T-helper 1 cell treated with Interleukin-12 subunit alpha and Interleukin-12 subunit beta and Interleukin-4 antibody, amounts not matched to agents 30 μg/mL and 1 μg/mL, for 36 hours (primary cell): ENCODE data around the gene GSG1L.

Experiments used
- H3K27ac Mint-ChIP-seq: one replicate; pipeline ENCODE4 v1.8.0; 2021; ENCODE audit warnings: mild to moderate bottlenecking, mixed read lengths
- H3K27me3 Mint-ChIP-seq: one replicate; pipeline ENCODE4 v1.8.0; 2021; ENCODE audit warnings: low read depth, mixed read lengths
- H3K36me3 Mint-ChIP-seq: one replicate; pipeline ENCODE4 v1.8.0; 2021; ENCODE audit warnings: low read depth, mixed read lengths
- H3K4me1 Mint-ChIP-seq: one replicate; pipeline ENCODE4 v1.8.0; 2021; ENCODE audit warnings: low read depth, mixed read lengths
- H3K4me3 Mint-ChIP-seq: one replicate; pipeline ENCODE4 v1.8.0; 2021; ENCODE audit warnings: mild to moderate bottlenecking, moderate library complexity, mixed read lengths
- H3K9me3 Mint-ChIP-seq: one replicate; pipeline ENCODE4 v1.8.0; 2021; ENCODE audit warnings: mixed read lengths

Gene GSG1L

DNA sequence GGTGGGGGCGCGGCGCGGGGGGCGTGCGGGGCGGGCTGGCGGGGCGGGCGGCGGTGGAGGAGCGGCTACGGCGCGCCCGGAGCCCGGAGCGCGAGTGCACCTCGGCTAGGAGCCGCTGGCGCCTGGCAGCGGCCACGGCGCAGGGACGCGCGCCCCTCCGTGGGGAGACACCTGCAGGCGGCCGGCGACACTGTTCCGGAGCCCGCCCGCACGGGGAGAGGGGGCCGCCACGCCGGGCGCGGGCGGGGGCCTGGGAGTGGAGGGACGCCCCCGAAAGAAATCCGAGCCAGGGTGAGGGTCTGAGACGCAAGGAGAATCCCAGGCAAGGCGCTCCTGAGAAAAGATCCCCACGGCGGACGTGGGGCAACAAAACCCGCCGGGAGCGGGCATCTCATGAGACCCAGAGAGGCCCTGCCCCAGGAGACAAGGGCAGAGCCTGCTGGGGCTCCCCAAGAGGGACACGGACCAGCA is at the start of gene GSG1L:
Gene GSG1L, minus strand, starts transcription at position 124 of the 471 bp plus-strand sequence. CDS start 290 bp downstream, outside the sequence.
- no peaks in the 10 kb centered on the region for H3K4me1 Mint-ChIP-seq
- no peaks in the 10 kb centered on the region for H3K9me3 Mint-ChIP-seq
- H3K4me3 Mint-ChIP-seq, result no peak within 1 kb of the TSS
- no peak within 1 kb of the TSS for H3K27ac Mint-ChIP-seq
- H3K27me3 Mint-ChIP-seq, result peaks cover 58% of the 10 kb centered on the region
- H3K36me3 Mint-ChIP-seq, result no peaks in the 10 kb centered on the region

DNA sequence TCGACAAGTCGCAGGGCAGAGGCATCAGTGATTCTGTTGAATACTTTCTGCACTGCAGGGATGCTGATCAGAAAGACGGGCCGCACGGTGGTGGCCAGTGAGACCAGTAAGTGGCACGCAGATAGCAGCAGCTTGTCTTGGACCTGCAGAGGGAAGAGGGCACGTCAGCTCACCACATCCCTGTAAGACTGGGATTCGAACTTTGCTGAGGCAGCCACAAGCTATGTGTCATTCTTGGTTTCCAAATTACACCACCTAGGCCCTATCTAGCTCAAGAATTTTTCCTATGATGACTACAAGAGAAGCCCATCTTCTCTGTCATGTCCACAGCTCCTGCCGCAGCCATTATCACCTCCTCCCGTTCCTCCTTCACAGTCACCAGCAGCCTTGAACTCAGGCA is 49.4 kb upstream of the GSG1L start:
- H3K4me1 Mint-ChIP-seq, result peaks cover 19% of the 10 kb centered on the region
- H3K27ac Mint-ChIP-seq, result peak overlapping the region; percentile 81
- no peaks in the 10 kb centered on the region for H3K27me3 Mint-ChIP-seq
- peak overlapping the region; percentile 38 for H3K4me3 Mint-ChIP-seq
- no peaks in the 10 kb centered on the region for H3K9me3 Mint-ChIP-seq
- peaks cover 52% of the 10 kb centered on the region for H3K36me3 Mint-ChIP-seq

DNA sequence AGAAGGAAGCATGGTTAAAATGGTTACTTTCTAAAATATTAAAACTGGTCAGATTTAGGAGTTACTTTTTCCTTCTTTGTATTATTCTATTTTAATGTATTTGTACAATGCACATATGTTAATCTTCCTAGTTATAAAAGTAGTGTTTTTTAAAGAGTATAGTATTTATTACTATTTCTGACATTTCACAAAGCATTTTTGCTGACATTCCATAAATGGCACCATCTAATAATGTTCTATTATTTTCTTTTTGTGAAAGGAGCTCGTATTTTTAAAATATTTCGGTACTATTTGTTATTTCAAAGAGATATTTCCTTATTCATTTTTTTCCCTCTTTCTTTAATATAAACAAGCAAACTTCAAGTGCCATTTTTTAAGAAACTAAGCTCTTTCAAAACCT is 47.5 kb upstream of the GSG1L start:
- H3K4me3 Mint-ChIP-seq, result no peak overlapping the region
- H3K27me3 Mint-ChIP-seq, result no peaks in the 10 kb centered on the region
- peaks cover 48% of the 10 kb centered on the region for H3K36me3 Mint-ChIP-seq
- H3K4me1 Mint-ChIP-seq, result peaks cover 19% of the 10 kb centered on the region
- no peaks in the 10 kb centered on the region for H3K9me3 Mint-ChIP-seq
- peak overlapping the region; percentile 5 for H3K27ac Mint-ChIP-seq

DNA sequence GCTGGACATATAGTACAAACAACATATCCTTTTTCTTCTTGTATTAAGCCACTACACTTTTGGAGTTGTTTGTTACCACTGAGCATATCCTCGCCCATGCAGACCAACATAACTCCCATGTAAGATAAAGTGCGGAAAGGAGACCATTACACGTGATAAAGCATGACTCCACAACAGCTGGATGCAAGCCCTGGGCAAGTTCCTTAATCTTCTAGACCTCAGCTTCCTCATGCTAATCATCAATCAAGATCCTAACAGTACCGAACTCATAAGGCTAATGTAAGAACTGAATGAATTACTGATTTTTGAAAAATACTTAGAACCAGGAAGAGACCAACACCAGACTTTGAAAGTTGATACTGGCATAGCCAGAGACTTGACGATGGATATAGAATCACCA is 47.0 kb upstream of the GSG1L start:
- H3K27ac Mint-ChIP-seq, result peak overlapping the region; percentile 5
- no peaks in the 10 kb centered on the region for H3K9me3 Mint-ChIP-seq
- H3K36me3 Mint-ChIP-seq, result peaks cover 43% of the 10 kb centered on the region
- no peak overlapping the region for H3K4me3 Mint-ChIP-seq
- H3K27me3 Mint-ChIP-seq, result no peaks in the 10 kb centered on the region
- H3K4me1 Mint-ChIP-seq, result peaks cover 19% of the 10 kb centered on the region

DNA sequence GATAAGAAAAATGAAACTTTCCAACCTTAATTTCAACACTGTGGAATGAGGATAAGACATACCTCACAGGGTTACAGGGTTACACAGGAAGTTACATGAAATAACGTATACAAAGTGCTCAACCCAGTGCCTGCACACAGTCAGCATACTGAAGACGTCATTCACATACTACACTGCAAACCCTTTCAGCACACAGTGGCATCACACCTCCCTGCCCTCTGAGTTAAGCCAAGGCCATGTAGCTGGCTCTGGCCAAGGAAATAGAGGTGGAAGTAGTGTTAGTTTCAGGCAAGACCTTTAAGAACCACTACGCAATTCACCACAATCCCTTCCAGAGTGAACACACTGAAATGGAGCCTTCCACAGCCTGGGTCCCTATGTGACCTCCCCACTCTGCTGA is 46.6 kb upstream of the GSG1L start:
- H3K27me3 Mint-ChIP-seq, result no peaks in the 10 kb centered on the region
- no peak overlapping the region for H3K4me3 Mint-ChIP-seq
- peaks cover 43% of the 10 kb centered on the region for H3K36me3 Mint-ChIP-seq
- H3K27ac Mint-ChIP-seq, result no peak overlapping the region
- H3K4me1 Mint-ChIP-seq, result peaks cover 19% of the 10 kb centered on the region
- no peaks in the 10 kb centered on the region for H3K9me3 Mint-ChIP-seq

DNA sequence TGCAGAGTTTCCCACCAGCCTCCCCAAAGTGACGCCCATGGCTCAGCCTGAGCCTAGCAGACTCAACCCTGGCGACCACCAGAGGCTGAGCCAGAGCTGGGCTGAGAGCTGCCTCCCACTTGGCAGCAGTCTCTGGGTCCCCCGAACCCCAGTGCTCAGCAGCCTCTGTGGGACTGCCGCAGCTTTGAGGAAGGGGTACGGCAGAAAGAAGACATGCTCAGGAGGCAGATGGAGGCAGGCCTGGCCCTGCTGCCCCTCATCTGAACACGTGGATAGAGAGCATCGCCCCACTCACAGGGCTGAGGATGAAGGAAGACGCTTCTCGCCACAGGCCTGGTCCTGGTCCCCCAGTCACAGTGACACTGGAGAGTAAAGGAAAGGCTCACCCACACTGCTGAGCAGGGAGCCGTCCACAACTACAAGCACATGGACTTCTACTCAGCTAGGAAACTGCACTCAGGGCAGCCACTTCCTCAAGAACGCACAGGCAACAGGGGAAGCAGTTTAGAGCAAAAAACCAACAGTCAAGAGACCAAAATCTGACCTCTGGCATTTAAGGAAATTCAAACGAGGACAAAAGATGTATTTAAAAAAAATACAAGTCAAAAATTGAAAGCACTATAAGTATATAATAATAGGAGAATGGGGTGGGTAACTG is 45.2 kb upstream of the GSG1L start:
- Mint-ChIP-seq H3K27ac (no peak overlapping the region), H3K4me3 (no peak overlapping the region), H3K9me3 (no peaks in the 10 kb centered on the region), H3K36me3 (peaks cover 45% of the 10 kb centered on the region), H3K27me3 (no peaks in the 10 kb centered on the region), H3K4me1 (peaks cover 19% of the 10 kb centered on the region)

DNA sequence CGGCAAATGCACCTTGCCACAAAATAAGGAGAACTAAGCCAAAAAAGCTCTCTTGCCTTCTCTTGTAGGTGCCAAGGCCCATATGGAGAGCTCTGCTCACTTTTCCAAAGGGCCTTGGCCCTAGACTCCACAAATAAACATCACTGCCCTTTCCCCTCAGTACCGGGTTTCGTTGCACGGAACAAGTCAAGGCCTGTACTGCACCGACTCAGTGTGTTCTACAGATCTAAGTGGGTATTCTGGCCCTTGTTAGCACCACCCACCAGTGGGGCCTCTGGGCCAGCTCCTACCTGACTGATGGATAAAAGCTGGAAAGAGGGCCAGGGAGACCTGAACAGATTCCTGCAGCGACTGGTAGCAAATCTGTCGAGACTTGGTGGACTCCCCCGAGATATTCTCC is 43.7 kb upstream of the GSG1L start:
- peaks cover 45% of the 10 kb centered on the region for H3K36me3 Mint-ChIP-seq
- H3K4me3 Mint-ChIP-seq, result no peak overlapping the region
- H3K27ac Mint-ChIP-seq, result peak overlapping the region; percentile 36
- no peaks in the 10 kb centered on the region for H3K27me3 Mint-ChIP-seq
- H3K4me1 Mint-ChIP-seq, result peaks cover 15% of the 10 kb centered on the region
- H3K9me3 Mint-ChIP-seq, result no peaks in the 10 kb centered on the region

DNA sequence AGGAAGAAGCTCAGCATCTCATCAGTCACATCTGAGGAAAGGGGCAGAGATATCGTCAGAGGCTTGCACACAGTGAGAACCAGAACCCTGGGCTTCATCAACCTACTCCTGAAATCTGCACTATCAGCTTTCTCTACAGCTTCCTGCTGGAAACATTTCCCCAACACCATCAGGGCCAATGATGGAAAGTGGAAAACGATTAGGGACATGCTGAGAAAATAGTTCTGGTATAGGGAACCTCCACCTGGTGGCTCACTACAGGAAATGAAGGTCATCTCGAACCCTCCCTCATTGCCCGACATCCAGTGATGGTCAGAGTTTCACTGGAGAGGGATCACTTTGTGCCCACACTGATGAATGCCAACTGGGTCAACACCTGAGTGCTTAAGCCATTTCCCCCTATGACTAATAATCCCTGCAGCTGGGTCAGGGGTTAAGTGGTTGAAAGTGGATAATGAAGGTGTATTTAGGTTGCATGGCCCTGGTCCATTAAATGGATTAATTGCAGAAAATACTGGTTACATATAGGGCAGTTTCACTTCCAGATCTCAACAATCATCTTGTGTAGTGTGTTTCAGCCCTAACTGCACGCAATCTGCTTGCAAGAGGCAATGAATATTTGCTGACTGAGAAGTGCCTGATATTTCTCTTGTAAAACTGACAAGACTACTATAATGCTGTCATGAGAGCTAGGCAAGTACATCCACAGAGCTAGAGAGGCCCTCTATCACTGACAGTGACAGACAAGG is 43.1 kb upstream of the GSG1L start:
- Mint-ChIP-seq H3K36me3 (peaks cover 48% of the 10 kb centered on the region), H3K9me3 (no peaks in the 10 kb centered on the region), H3K4me3 (no peak overlapping the region), H3K4me1 (peaks cover 15% of the 10 kb centered on the region), H3K27me3 (no peaks in the 10 kb centered on the region), H3K27ac (no peak overlapping the region)

DNA sequence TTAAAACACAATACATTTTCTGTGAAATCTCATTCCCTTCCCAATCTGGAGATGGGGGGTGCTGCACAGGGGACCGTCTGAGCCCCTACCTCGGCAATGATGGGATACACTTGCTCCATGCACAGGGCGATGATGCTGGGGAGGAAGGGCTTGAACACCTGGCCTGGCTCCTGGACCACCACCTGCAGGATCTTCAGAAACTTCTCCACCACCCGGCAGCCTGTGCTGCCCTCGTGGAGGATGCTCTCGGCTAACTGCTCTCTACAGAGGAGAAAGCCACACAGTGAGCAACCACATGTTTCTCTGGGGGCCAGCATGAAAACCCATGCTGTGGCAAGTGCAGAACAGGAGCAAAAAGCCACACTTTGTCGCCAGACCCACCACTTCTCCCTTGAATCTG is 42.4 kb upstream of the GSG1L start:
- no peak overlapping the region for H3K4me3 Mint-ChIP-seq
- H3K9me3 Mint-ChIP-seq, result no peaks in the 10 kb centered on the region
- H3K27me3 Mint-ChIP-seq, result no peaks in the 10 kb centered on the region

DNA sequence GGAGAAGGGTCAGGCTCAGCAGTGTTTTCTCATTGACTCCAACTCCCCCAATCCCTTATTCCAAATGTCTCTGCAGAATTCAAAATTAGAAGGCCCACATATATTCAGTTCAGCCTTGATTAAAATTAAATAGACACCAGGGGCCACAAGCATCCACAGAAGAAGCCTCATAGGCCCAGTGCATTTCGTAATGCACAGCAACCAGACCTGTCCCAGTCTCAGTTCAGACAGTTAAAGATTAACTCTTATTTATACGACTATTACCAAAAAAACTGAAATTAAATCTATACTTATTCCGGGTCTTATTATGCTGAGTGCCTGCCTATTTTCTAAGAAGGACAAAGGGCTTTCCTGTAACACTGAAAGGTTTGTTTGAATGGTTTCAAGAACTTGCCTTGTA is 41.8 kb upstream of the GSG1L start:
- no peaks in the 10 kb centered on the region for H3K27me3 Mint-ChIP-seq
- peaks cover 10% of the 10 kb centered on the region for H3K4me1 Mint-ChIP-seq
- no peak overlapping the region for H3K4me3 Mint-ChIP-seq
- H3K27ac Mint-ChIP-seq, result no peak overlapping the region
- H3K9me3 Mint-ChIP-seq, result no peaks in the 10 kb centered on the region
- peaks cover 46% of the 10 kb centered on the region for H3K36me3 Mint-ChIP-seq

More for the DNA sequence above, 42.4 kb upstream of the GSG1L start:
- Mint-ChIP-seq H3K36me3 (peaks cover 49% of the 10 kb centered on the region), H3K27ac (no peak overlapping the region), H3K4me1 (peaks cover 15% of the 10 kb centered on the region)

DNA sequence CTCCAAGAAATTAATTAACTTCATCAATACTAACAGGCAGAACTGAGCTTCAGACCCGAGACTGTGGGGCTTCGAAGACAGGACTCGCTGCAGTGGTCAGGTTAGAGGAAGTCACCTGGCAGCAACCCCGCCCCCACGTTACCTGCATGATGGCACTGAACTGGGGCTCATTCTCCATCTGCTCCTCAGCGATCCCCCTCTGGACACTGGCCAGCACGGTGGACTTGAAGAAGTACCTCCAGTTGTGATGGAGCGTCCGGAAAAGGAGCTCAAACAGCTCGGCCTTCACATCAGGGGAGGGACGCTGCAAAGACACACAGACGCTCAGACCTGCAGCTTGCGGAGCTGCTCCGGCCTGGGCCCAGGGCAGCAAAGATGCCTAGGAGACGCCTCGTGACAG is 40.9 kb upstream of the GSG1L start:
- Mint-ChIP-seq H3K27me3 (no peaks in the 10 kb centered on the region), H3K27ac (no peak overlapping the region)

DNA sequence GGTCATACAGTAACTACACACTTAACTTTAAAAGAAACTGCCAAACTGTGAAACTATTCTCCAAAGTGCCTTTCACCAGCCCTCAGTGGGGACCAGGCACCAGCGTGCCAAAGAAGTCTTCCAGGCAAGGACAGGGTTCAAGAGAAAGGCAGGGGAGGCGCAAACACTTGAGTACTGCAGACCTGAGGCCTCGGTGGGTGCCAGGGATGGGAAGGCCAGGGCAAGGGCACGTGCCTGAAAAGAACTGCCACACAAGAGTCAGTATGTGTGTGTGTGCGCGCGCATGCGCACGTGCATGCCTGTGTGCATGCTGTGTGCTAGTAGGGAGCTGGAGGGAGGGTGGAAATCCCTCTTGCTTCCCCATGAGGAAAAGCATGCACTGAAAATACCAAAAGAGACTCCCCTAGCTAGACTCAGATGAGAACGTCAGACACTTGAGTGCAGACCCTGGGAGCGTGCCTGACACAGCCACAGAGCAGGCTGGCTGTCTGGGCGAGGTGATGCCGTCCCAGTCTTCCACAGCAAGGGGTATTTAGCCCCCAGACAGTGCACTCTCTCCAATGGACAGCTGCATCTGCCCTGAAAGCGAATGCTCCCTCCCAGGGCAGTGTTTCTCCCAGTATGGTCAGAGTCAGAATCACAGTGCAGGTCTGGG is 40.1 kb upstream of the GSG1L start:
- Mint-ChIP-seq H3K4me1 (peaks cover 2% of the 10 kb centered on the region), H3K4me3 (no peak overlapping the region), H3K27me3 (no peaks in the 10 kb centered on the region), H3K36me3 (peaks cover 41% of the 10 kb centered on the region), H3K9me3 (no peaks in the 10 kb centered on the region), H3K27ac (peak overlapping the region; percentile 31)

More for the DNA sequence above, 40.9 kb upstream of the GSG1L start:
- no peaks in the 10 kb centered on the region for H3K9me3 Mint-ChIP-seq
- no peak overlapping the region for H3K4me3 Mint-ChIP-seq
- peaks cover 4% of the 10 kb centered on the region for H3K4me1 Mint-ChIP-seq
- peaks cover 39% of the 10 kb centered on the region for H3K36me3 Mint-ChIP-seq

DNA sequence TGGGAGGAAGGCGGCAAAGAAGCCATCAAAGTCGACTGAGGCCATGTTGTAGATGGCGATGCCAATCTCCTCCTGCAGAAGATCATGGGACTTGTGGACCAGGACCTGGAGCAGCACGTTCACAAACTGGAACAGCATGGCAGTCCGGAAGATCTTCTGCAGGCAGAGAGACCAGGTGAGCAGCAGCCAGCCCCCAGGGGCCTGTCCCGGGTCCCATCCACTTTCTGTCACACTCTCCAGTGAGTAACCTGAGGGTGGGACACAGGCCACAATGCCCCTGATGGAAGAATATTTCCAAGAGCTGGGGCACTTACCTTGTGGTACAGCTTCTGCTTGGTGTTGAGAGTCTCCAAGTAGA is 38.0 kb upstream of the GSG1L start:
- Mint-ChIP-seq H3K27ac (no peak overlapping the region), H3K9me3 (no peaks in the 10 kb centered on the region), H3K36me3 (peaks cover 48% of the 10 kb centered on the region)

DNA sequence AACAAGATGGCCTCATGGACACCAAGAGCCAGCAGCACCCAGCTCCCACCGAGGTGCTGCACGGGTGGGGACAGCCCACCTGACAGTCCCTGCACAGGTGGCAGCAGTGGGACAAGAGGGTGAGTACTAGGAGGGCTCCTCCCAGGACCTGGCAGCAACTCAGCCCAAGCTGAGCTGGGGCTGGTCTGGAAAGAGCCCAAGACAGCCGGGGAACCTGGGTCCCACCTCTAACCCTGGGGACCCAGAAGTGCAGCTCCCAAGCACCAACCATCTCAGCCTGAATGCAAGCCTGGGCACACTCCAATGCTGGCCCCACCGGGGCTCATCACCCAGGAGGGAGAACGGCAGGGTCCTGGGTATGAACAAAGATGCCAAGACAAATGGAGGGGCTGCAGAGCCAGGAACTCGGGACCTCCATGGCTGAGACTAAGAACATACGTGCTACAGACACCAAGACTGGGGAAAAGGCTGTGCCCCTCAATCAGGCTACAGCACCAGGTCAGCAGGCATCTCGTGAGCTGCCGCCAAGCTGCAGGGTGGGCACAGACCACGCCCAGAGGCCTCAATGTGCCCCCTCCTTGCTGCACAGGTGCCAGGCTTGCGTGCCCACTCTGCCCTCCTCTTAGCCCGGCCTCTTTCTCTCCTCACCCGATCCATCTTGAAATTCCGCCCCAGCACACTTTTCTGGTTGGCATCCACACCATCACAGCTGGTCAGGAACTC is 37.5 kb upstream of the GSG1L start:
- no peaks in the 10 kb centered on the region for H3K9me3 Mint-ChIP-seq
- no peaks in the 10 kb centered on the region for H3K27me3 Mint-ChIP-seq

More for the DNA sequence above, 38.0 kb upstream of the GSG1L start:
- H3K4me3 Mint-ChIP-seq, result no peak overlapping the region
- no peaks in the 10 kb centered on the region for H3K27me3 Mint-ChIP-seq
- peaks cover 2% of the 10 kb centered on the region for H3K4me1 Mint-ChIP-seq

More for the DNA sequence above, 37.5 kb upstream of the GSG1L start:
- peaks cover 45% of the 10 kb centered on the region for H3K36me3 Mint-ChIP-seq
- H3K4me3 Mint-ChIP-seq, result no peak overlapping the region
- no peak overlapping the region for H3K27ac Mint-ChIP-seq
- H3K4me1 Mint-ChIP-seq, result peaks cover 2% of the 10 kb centered on the region
